GM21723 (cell line): Measurements from ENCODE around the gene PRKD1.

ENCODE experiments used
- ATAC-seq: cut with Tn5 transposase; IDR thresholded peaks from one replicate; pipeline ENCODE4 v1.9.1; 2021; ENCODE audit warnings: mild to moderate bottlenecking, moderate library complexity; ENCODE audit not compliant: unreplicated experiment

PRKD1 gene

GRCh38 chr14:29630566-29631160, 297.0 kb downstream of the PRKD1 start:
- no peak for ATAC-seq

- ATAC-seq: no peak
Observed at GRCh38 chr14:29629839-29630238, 297.8 kb downstream of the PRKD1 start.

GRCh38 chr14:29627137-29627536, 300.5 kb downstream of the PRKD1 start:
- ATAC-seq: no peak

GRCh38 chr14:29618323-29619067, 309.2 kb downstream of the PRKD1 start:
- no peak for ATAC-seq

GRCh38 chr14:29616922-29617321, 310.7 kb downstream of the PRKD1 start:
- no peak for ATAC-seq

GRCh38 chr14:29608861-29609260, 318.8 kb downstream of the PRKD1 start:
- ATAC-seq: no peak

GRCh38 chr14:29607169-29607568, 320.5 kb downstream of the PRKD1 start:
- no peak for ATAC-seq

GRCh38 chr14:29603696-29604095, 324.0 kb downstream of the PRKD1 start:
- no peak for ATAC-seq

GRCh38 chr14:29601616-29602015, 326.0 kb downstream of the PRKD1 start:
- ATAC-seq: no peak

GRCh38 chr14:29587761-29588470, 339.7 kb downstream of the PRKD1 start:
- ATAC-seq: no peak

GRCh38 chr14:29587046-29587445, 340.6 kb downstream of the PRKD1 start:
- ATAC-seq: no peak

GRCh38 chr14:29584992-29585391, 342.7 kb downstream of the PRKD1 start:
- ATAC-seq: no peak

GRCh38 chr14:29580763-29581162, 346.9 kb downstream of the PRKD1 start:
- no peak for ATAC-seq

- ATAC-seq: no peak
Observed at GRCh38 chr14:29579838-29580237, 347.8 kb downstream of the PRKD1 start.

- ATAC-seq: no peak
Observed at GRCh38 chr14:29576927-29577326, 350.7 kb downstream of the PRKD1 start.

- ATAC-seq: no peak
Observed at GRCh38 chr14:29569194-29569593, 358.5 kb downstream of the PRKD1 start.

GRCh38 chr14:29566194-29566593, 361.5 kb downstream of the PRKD1 start:
- ATAC-seq: no peak

GRCh38 chr14:29558516-29558915, 369.1 kb downstream of the PRKD1 start:
- no peak for ATAC-seq

- no peak for ATAC-seq
Observed at GRCh38 chr14:29554335-29554734, 373.3 kb downstream of the PRKD1 start.

- no peak for ATAC-seq
Observed at GRCh38 chr14:29553427-29553826, 374.2 kb downstream of the PRKD1 start.

GRCh38 chr14:29548948-29549370, 378.7 kb downstream of the PRKD1 start:
- ATAC-seq: peak; percentile 94

GRCh38 chr14:29545714-29546113, 381.9 kb downstream of the PRKD1 start:
- ATAC-seq: no peak
